NOMO-1 treated with dmso at 0.1 percent for 144 hours (cell line): Measurements from ENCODE around the gene DFFB.

Experiments
- DNase-seq: peaks from one replicate; lab custom pipeline; 2025; ENCODE audit not compliant: unreplicated experiment; lab: John Stamatoyannopoulos, UW

DFFB gene

DNA sequence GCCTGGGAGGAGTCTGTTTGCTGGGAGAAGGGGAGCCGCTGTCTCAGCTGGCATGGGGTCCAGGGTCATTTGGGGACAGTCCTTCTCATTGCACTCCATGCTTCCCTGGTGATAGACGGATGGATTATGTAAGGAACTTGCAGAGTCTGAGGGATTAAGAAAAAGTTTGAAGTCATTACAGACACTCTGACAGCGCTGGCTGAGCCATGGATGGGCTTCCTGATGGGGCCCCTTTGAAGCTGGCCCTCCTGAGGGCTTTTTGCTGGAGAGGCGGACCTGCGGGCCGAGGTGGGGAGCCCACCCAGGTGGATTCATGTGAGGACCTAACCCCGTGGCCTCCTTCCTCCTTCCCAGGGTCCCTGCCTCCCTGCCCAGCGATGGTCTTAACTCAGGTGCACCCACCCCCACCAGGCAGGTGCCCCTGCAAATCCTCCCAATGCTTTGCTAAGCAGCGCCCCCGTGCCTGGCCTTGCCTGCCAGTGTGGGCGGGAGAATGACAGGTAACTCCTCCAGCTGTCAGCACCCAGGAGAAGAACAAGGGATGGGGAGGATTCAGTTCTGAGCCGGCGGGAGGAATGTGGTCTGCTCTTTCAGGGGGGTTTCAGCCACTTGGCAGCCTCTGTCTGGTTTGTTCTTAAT is 67.0 kb downstream of the DFFB start:
- DNase-seq, result no peak

DNA sequence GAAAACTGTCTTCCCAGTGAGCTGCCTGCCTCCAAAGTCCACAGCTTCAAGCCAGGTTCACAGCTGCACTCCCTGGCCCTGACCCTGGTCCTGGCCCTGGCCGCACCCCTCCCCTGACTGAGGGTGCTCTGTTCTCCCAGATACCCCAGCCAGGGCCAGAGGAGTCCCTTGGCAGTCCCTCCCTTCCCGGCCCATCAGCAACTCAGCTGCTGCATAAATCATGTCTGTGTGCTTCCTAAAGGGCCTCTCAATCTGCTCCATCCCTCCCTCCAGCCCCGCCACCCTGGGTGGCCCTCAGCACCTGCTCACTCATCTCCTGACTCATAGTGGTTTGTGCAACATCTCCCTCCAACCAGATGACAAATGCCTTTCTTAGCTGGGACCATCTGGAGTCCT is 67.5 kb downstream of the DFFB start:
- no peak for DNase-seq

DNA sequence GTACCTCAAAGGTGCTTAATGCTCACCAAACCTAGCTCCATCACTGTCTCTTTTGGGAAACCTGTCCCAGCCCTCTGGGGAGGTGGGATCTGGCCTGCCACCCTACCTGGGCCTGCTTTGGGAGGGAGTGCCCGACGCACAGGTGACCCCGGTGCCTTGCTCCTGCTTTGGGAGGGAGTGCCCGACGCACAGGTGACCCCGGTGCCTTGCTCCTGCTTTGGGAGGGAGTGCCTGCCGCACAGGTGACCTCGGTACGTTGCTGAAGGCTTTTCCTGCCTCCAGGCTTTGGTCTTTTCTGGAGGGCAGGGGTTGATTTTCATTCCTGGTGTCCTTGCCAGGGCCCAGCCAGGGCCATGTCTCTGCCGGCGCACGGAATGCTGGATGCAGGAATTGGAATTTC is 68.0 kb downstream of the DFFB start:
- no peak for DNase-seq

DNA sequence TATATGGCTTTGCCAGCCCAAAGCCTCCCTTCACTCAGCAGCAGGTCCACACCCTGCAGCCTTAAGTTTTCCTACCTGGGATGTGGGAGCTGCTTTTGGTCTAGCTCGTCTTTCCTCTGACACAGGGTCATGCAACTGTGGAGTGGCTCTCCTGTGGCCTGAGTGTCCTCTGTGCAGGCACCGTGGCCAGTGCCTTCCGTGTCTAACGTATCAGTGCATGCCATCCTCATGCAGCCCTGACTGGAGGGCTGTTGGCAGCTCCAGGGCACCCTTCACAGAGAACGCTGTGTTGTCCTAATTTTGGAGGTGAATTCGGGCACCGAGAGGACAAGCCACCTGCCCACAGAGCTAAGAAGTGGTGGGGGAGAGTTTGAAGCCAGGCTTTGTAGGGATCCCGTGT is 68.5 kb downstream of the DFFB start:
- no peak for DNase-seq

DNA sequence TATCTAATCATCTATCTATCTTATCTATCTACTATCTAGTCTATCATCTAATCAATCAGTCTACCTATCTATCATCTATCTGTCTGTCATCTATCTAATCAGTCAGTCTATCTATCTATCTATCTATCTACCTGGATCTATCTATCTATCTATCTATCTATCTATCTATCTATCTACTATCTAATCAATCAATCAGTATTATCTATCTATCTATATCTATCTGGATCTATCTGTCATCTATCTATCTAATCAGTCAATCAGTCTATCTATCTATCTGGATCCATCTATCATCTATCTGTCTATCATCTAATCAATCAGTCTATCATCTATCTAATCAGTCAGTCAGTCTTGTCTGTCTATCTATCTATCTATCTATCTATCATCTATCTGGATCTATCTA is 69.7 kb downstream of the DFFB start:
- no peak for DNase-seq

DNA sequence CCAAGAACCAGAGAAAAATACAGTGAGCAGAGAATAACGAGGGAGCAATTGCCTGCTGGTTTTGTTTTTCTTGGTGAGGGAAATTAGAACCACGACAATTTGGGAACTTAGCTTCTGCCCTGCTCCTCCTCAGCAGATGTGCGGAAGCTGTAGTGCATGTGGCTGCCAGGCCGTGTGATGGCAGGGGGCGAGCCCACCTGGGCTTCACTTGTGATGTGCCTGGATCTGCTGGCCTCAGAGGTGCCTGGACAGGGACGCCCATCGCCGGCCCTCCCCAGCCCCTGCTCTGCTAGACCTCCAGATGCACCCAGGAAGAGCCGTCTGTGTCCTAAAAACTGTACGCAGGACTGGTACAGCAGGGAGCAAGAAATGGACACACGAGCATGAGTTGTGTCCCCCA is 71.3 kb downstream of the DFFB start:
- no peak for DNase-seq

DNA sequence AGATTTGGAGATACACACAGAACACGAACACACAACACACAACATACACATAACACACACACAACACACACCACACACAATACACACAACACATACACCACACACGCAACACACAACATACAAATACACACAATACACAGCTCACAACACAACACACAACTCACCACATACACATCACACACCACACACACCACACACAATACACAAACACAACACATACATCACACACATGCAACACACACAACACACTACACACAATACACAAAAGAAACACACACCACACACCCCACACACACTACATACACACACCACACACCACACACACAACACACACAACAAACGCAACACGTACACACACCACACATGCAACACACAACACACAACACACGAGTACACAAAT is 71.8 kb downstream of the DFFB start:
- DNase-seq, result no peak

DNA sequence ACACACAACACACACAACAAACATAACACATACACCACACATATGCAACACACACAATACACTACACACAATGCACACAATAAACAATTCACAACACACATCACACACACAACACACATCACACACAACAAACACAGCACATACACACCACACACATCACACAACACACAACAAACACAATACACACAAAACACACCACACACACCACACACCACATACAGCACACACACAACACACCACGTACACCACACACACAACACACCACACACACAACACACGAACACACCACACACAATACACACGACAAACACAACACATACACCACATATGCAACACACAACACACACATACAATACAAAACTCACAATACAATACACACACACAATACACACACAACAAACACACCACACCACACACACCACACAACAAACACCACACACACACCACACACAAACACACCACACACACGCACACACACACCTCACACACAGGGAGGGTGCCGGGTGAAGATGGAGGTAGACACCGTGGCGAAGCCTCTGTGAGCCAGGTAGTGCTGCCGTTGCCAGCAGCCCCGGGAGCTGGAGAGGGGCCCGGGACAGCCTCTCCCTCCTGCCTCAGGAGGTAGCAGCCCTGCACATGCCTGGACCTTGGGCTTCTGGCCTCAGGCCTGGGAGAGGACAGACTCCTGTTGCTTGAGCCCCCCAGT is 73.2 kb downstream of the DFFB start:
- no peak for DNase-seq

DNA sequence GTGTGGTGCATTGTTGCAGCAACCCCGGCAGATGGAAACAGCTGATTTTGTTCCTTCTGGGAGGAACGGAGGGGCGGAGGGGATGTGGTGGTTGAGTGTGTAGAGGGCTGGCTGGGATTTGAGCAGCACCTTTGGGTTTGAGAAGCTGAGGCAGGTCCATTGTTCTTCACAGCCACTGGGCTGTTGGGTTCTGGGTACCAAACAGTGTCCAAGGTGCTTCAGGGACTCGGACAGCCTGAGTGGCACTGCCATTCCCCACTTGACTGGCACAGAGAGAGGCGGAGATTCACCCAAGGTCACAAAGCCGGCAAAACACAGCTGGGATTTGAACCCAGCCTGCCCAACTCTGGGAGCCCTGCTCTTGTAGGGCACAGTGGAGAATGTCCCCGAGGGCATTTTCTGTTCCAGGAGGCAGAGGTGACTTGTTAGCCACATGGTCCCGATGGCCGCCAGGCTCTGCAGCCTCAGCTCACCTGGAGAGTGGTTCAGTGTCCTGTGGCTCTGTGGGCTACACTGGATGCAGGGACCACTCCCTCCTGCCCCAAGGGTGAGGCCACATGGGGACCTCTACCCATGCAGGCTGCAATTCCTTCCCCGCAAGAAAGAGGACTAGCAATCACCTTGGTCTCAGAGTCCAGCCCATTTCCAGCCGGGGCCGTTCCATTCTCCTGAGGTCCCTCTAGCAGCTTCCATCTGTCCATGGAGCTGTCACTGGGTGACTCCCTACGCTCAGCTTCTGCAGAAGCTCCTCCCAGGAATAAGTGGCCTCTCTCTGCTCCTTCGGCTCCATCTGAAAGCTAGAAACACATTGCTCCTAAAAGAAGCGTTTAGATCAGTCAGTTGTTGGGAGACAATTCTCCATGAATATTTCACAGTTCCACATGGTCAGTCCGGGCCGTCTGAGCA is 74.0 kb downstream of the DFFB start:
- DNase-seq, result no peak

DNA sequence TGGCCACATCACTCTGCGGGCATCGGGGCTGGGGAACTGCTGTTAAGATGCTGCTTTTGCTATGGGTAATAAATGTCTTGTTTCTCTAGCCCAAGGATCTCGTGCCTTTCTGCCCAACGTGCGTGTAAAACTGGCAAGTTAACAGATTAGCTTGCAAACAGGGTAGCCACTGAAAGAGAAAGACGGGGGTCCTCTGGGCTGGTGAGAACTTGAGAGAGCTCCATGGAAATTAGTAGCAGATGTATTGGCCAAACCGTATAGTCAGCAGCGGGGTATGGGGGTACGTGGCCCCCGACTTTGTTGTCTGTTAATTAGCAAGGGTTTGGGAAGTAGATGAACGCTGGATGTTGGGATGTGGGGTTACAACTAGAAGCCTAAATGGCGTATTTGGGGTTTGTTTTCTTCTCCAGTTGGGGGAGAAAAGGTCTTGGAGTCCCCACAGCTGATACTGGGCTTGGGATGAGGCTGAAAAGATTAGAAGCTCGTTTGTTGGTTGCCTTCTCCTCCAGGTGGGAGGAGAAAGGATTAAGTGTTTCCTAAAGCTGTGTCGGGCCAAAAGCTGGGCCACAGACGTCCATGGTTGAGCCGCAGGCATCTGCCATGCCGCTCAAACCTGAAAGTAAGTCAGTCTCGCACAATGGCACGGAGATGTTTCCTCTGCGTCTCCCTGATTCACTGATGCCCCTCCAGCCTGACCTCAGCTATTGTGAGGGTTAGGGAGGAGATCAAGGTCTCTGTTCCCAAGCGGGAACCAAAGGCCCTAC is 75.1 kb downstream of the DFFB start:
- DNase-seq, result no peak
